Heart left ventricle (tissue), 16 donors: ENCODE data around the gene MCF2L. TPM values are rescaled to one million over a fixed set of nuclear protein-coding genes. Genes with fewer than 3 reads are reported as not detected.

Experiments used
- ATAC-seq, 4 donors: fragments of 200-7000 bp; cut with Tn5 transposase; one replicate each; pipeline ENCODE4 v1.9.1; 2020 to 2022; ENCODE audit warnings: moderate library complexity in 4 of 4, mild to moderate bottlenecking in 3 of 4, moderate number of reproducible peaks in 1 of 4
- DNase-seq, 5 donors: peaks; one replicate each; pipeline ENCODE4 v3.0.0-alpha.2; 2020
- H3K27ac ChIP-seq, 12 donors: fragments of 200-600 bp; sonication (generic) in 4 of 12; one replicate each; pipeline versions ENCODE4 v1.5.0 to v1.8.0; 2016 to 2022; ENCODE audit warnings: mild to moderate bottlenecking in 2 of 12
- H3K27me3 ChIP-seq, 9 donors: fragments of 200-600 bp; sonication (generic) in 2 of 9; one replicate each; pipeline versions ENCODE4 v1.5.1 to v1.8.0; 2016 to 2022; ENCODE audit warnings: mild to moderate bottlenecking in 3 of 9
- H3K36me3 ChIP-seq, 9 donors: fragments of 200-600 bp; sonication (generic) in 2 of 9; one replicate each; pipeline versions ENCODE4 v1.5.0 to v1.8.0; 2018 to 2022; ENCODE audit warnings: mild to moderate bottlenecking in 2 of 9
- H3K4me1 ChIP-seq, 12 donors: fragments of 200-600 bp; sonication (generic) in 4 of 12; one replicate each; pipeline versions ENCODE4 v1.5.0 to v1.8.0; 2016 to 2022; ENCODE audit warnings: mild to moderate bottlenecking in 3 of 12
- H3K4me3 ChIP-seq, 12 donors: fragments of 200-600 bp; sonication (generic) in 4 of 12; one replicate each; pipeline versions ENCODE4 v1.5.0 to v1.8.0; 2017 to 2022; ENCODE audit warnings: mild to moderate bottlenecking in 9 of 12, moderate library complexity in 4 of 12
- H3K9me3 ChIP-seq, 12 donors: fragments of 200-600 bp; sonication (generic) in 4 of 12; one replicate each; pipeline versions ENCODE4 v1.5.0 to v1.8.0; 2016 to 2022; ENCODE audit warnings: mild to moderate bottlenecking in 1 of 12
- POLR2A ChIP-seq, 2 donors: fragments of 450-650 bp; IDR thresholded peaks; one replicate each; pipeline ENCODE4 v1.6.1; 2017; ENCODE audit warnings: antibody characterized with exemption in 2 of 2, mild to moderate bottlenecking in 2 of 2, moderate library complexity in 2 of 2
- WGBS, 4 donors: extraction: QIAGEN DNeasy Blood & Tissue Kit in 2 of 4; methylation state at CpG; one replicate each; pipeline versions ENCODE4 v1.1.5 to v1.1.7; 2013 to 2018; 5-methylcytosine and 5-hydroxymethylcytosine counted together
- intact Hi-C, 10 donors: fragments of 100-400 bp; cut with DNase I; formaldehyde crosslinking; loops; one replicate each; pipeline versions ENCODE4 v1.11.1 to v1.14.2; 2022
- polyA plus RNA-seq, 2 donors: library from polyadenylated mRNA; stranded (reverse); fragments of 200-250 nt; gene quantifications; one replicate each; pipeline ENCODE4 v1.2.3, GENCODE V29; 2013
- total RNA-seq, 9 donors: library from RNA; depleted of rRNA in 2 of 9; stranded (reverse); fragments of >200 nt in 2 of 9; fragmentation: NEBNext Ultra II Directional in 3 of 9; extraction: Animal tissue kit (Norgen Biotek cat#: 25700) in 3 of 9; gene quantifications; one replicate each; pipeline versions ENCODE4 v1.1.0 to v1.2.4, GENCODE V29; 2016 to 2023
- TF ChIP-seq, protein P1 (sequence below), 12 donors: fragments of 200-600 bp; sonication (generic) in 4 of 12; IDR thresholded peaks; one replicate each; pipeline versions ENCODE4 v1.5.0 to v1.8.0; 2018 to 2022; ENCODE audit warnings: antibody characterized with exemption in 12 of 12, mild to moderate bottlenecking in 5 of 12
- donor health status: ischemic (EF 13 %, LVEDD 7.1; RV severe dilation, severe dysfunction).
- donor health status: healthy with polysubstance abuse.
- donor health status: DM: no; HTN: yes; CAD: no.
- donor health status: DM: no; HTN: no; CAD: no.
- donor health status: ischemic (EF 25% LVEDD 6.9; RV normal size, moderate dysfunction).
- donor health status: ischemic (EF 25% LVEDD 5.7; RV mildly dilated, moderate dysfunction).
- donor health status: healthy.
- donor health status: DM: yes; HTN: yes; CAD: no.
- donor health status: ischemic (EF 35%, LVEDD 5.7; RV mildly dilated, moderate dysfunction).
- donor health status: nonischemic (EF 11% LVEDD 7.7; RV severe dilation, severe dysfunction).
- donor health status: DM: yes; HTN: yes; CAD: no.
- donor health status: PGD.
- donor health status: ischemic (EF 29% LVEDD 5.4; RV normal size, mild dysfunction).
- donor health status: nonischemic (EF 23%, LVEDD 6.1; RV moderate dilation, normal function).

Gene MCF2L
- total and polyA plus RNA-seq, 11 donors: 26.0 to 61.0 (median 42.7) TPM

DNA sequence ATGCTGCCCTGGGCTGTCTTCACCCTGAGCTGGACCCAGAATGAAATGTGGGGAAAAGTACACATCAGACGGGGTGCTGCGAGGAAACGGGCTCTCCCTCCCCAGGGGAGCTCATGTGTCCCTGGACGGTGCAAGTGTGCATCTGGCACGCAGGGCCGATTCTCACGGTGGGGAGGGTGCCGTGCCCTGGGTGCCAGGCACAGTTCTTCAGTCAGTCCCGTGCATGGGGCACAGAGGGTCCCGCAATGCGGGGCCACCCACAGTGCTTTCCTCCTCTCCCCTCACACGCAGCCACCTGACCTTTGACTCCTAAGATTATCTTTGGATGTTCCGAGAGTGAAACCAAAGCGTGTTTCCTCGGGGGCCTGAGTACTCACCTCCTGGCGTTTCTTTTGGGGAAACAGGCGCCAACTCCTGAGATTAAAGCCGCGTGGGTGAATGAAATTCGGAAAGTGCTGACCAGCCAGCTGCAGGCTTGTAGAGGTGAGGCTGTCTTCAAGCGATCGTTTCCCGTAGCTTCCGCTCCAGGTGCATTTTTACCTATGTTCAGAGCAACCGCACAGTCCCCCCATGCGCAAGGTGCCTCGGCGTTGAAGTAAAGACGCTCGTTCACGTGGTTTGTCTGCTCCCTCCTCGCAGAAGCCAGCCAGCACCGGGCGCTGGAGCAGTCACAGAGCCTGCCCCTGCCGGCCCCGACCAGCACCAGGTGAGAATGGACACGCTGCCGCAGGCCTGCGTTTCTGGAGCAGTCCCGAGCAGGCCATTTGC lies 119.1 kb downstream of the MCF2L start:
- intact Hi-C loops: no loop called here
- H3K36me3 ChIP-seq: peaks cover 0 to 65% (median 36%) of the 10 kb centered on the region in 9 donors
- WGBS, 4 donors: 90 to 95% (median 93%) methylated on average over 34 to 40 of the region's 40 CpGs
- no peak overlapping the region for H3K27ac ChIP-seq
- no peaks in the 10 kb centered on the region for H3K27me3 ChIP-seq
- peak in 3 of 5 donors; percentile 18 to 42 (median 21) for DNase-seq
- H3K9me3 ChIP-seq: no peaks in the 10 kb centered on the region
- no peak for ATAC-seq
- TF ChIP-seq, protein P1, sequence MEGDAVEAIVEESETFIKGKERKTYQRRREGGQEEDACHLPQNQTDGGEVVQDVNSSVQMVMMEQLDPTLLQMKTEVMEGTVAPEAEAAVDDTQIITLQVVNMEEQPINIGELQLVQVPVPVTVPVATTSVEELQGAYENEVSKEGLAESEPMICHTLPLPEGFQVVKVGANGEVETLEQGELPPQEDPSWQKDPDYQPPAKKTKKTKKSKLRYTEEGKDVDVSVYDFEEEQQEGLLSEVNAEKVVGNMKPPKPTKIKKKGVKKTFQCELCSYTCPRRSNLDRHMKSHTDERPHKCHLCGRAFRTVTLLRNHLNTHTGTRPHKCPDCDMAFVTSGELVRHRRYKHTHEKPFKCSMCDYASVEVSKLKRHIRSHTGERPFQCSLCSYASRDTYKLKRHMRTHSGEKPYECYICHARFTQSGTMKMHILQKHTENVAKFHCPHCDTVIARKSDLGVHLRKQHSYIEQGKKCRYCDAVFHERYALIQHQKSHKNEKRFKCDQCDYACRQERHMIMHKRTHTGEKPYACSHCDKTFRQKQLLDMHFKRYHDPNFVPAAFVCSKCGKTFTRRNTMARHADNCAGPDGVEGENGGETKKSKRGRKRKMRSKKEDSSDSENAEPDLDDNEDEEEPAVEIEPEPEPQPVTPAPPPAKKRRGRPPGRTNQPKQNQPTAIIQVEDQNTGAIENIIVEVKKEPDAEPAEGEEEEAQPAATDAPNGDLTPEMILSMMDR (IDR thresholded peaks at IDR 0.05): no peak
- no peak for TF ChIP-seq POLR2A (IDR thresholded peaks at IDR 0.05)
- peaks cover 0 to 9% (median under 1%) of the 10 kb centered on the region in 12 donors for H3K4me1 ChIP-seq
- no peak overlapping the region for H3K4me3 ChIP-seq

DNA sequence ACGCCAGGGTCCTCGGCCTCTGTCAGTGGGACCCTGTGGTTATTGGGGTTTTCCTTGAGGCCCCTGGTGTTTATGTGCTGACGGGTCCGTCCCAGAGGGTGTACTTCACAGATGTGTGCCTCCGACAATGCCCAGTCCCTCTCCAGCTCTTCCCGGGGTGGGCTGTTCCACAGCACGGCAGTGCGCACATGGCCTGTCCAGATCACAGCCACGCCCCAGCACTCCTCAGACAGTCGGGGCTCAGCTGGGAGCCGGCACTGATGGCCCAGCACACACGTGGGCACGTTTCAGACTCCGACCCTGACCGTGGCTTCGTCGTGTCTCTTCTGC lies 119.6 kb downstream of the MCF2L start:
- Histone ChIP-seq H3K36me3 (peaks cover 0 to 65% (median 36%) of the 10 kb centered on the region in 9 donors), H3K27me3 (no peaks in the 10 kb centered on the region), H3K27ac (no peak overlapping the region), H3K4me3 (no peak overlapping the region), H3K4me1 (peaks cover 0 to 4% (median 0%) of the 10 kb centered on the region in 12 donors), H3K9me3 (no peaks in the 10 kb centered on the region)
- TF ChIP-seq, protein P1 (IDR thresholded peaks at IDR 0.05): no peak
- TF ChIP-seq POLR2A (IDR thresholded peaks at IDR 0.05): no peak
- no peak for ATAC-seq
- DNase-seq: peak in 3 of 5 donors; percentile 15 to 51 (median 18)
- 89 to 93% (median 91%) methylated on average over 15 to 17 of the region's 17 CpGs for WGBS, 4 donors
- intact Hi-C loops: no loop called here

DNA sequence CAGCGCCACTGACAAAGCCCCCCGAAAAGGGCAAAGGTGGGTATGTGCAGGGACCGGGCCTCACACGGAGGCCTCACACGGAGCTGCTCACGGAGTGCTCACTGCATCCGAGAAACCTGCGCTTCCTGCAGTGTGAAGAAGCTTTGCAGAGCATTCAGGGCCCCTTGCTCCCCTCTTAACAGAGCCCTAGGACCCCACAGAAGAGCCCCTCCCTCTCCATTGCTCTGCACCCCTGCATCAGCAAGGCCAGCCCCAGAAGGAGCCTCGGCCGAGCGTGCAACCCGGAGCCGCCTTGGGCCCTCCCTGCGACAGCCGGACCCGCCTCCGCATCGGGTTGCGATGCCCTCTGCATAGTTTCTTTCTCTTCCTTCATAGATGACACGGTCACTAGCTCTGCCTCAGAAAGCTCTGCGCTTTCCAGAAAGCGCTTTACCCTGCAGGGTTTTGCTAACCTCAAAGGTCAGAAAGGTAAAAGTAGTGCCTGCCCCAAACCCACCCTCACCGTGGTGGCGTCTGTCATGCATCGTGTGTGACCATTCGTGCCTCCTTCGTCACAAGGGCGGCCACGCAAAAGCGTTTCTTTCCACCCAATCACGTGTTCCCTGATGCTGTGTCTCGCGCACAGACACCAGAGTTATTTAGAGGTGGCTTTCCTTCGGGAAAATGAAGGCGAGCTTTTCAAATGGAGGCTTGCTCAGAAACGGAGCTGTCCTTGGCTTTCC lies 120.8 kb downstream of the MCF2L start:
- no peak for ATAC-seq
- DNase-seq: peak in 2 of 5 donors; percentile 17 to 22
- Histone ChIP-seq H3K27ac (no peak overlapping the region), H3K27me3 (no peaks in the 10 kb centered on the region), H3K36me3 (peaks cover 0 to 67% (median 35%) of the 10 kb centered on the region in 9 donors), H3K4me3 (no peak overlapping the region), H3K9me3 (no peaks in the 10 kb centered on the region), H3K4me1 (no peaks in the 10 kb centered on the region)
- intact Hi-C loops: no loop called here
- 85 to 88% (median 87%) methylated on average over 36 of the region's 36 CpGs for WGBS, 4 donors
- TF ChIP-seq, protein P1 (IDR thresholded peaks at IDR 0.05): no peak
- TF ChIP-seq POLR2A (IDR thresholded peaks at IDR 0.05): no peak

DNA sequence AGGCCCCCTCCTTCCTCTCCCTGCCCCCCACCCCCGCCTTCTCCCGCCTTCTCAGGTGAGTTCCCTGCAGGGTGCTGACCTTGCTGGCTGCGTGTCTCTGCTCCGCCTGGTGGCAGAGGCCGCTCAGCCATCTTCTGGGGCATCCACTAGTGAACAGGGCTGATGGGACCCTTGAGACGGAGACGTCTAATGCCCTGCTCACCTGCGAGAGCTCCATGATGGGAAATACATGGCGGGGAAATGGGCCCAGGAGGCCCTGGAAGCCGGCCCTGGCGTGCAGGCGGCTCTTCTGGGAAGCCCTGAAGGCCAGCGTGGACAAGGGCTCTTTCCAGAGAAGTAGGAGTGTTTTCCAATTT lies 121.4 kb downstream of the MCF2L start:
- Histone ChIP-seq H3K27me3 (no peaks in the 10 kb centered on the region), H3K4me1 (no peaks in the 10 kb centered on the region), H3K4me3 (no peak overlapping the region), H3K27ac (no peak overlapping the region), H3K36me3 (peaks cover 0 to 62% (median 30%) of the 10 kb centered on the region in 9 donors), H3K9me3 (no peaks in the 10 kb centered on the region)
- intact Hi-C loops: no loop called here
- peak in 2 of 5 donors; percentile 15 to 18 for DNase-seq
- TF ChIP-seq, protein P1 (IDR thresholded peaks at IDR 0.05): no peak
- TF ChIP-seq POLR2A (IDR thresholded peaks at IDR 0.05): no peak
- no peak for ATAC-seq
- WGBS, 4 donors: 87 to 96% (median 91%) methylated on average over 10 to 13 of the region's 13 CpGs
